H9 (cell line): ENCODE results near the gene KRT34. TPM values are rescaled to one million over a fixed set of nuclear protein-coding genes. Genes with fewer than 3 reads are reported as not detected.

ENCODE experiments used
- DNase-seq: peaks from one replicate; pipeline ENCODE4 v3.0.0-alpha.2; 2017
- H2AFZ ChIP-seq: one replicate; pipeline ENCODE4 v1.6.1; 2013; ENCODE audit warnings: mild to moderate bottlenecking, low read length, control low read depth, moderate library complexity
- H2AK5ac ChIP-seq: 2 replicates; pipeline ENCODE4 v1.6.1; 2013; ENCODE audit warnings: low read length, control low read depth, mixed read lengths; ENCODE audit not compliant: insufficient read length
- H2BK120ac ChIP-seq: one replicate; pipeline ENCODE4 v1.6.1; 2013; ENCODE audit warnings: low read depth, mild to moderate bottlenecking, low read length, control low read depth, inconsistent platforms; ENCODE audit not compliant: poor library complexity, severe bottlenecking
- H2BK12ac ChIP-seq: 2 replicates; pipeline ENCODE4 v1.6.1; 2013; ENCODE audit warnings: low read length, control low read depth, mixed read lengths, low read depth; ENCODE audit not compliant: insufficient read length
- H2BK15ac ChIP-seq: 2 replicates; pipeline ENCODE4 v1.6.1; 2013; ENCODE audit warnings: low read depth, low read length, control low read depth
- H2BK20ac ChIP-seq: one replicate; pipeline ENCODE4 v1.6.1; 2013; ENCODE audit warnings: low read depth, mild to moderate bottlenecking, low read length, control low read depth, inconsistent platforms; ENCODE audit not compliant: poor library complexity, severe bottlenecking
- H2BK5ac ChIP-seq: 2 replicates; pipeline ENCODE4 v1.6.1; 2013; ENCODE audit warnings: low read length, control low read depth, mixed read lengths; ENCODE audit not compliant: insufficient read length
- H3K14ac ChIP-seq: 2 replicates; pipeline ENCODE4 v1.6.1; 2013; ENCODE audit warnings: low read length, control low read depth; ENCODE audit not compliant: insufficient read depth
- H3K18ac ChIP-seq: 2 replicates; pipeline ENCODE4 v1.6.1; 2013; ENCODE audit warnings: low read depth, mild to moderate bottlenecking, mixed read lengths, low read length, control low read depth; ENCODE audit not compliant: insufficient read length
- H3K23ac ChIP-seq: 2 replicates; pipeline ENCODE4 v1.6.1; 2013; ENCODE audit warnings: low read length, control low read depth, mixed read lengths, low read depth; ENCODE audit not compliant: insufficient read length
- H3K23me2 ChIP-seq: 2 replicates; pipeline ENCODE4 v1.6.1; 2013; ENCODE audit warnings: low read depth, mild to moderate bottlenecking, mixed read lengths, low read length, control low read depth; ENCODE audit not compliant: insufficient read length, poor library complexity, severe bottlenecking
- H3K27ac ChIP-seq: 2 replicates; pipeline ENCODE4 v1.5.1; 2013; ENCODE audit warnings: low read length, control low read depth, mixed read lengths, low read depth; ENCODE audit not compliant: insufficient read length
- H3K27me3 ChIP-seq: 2 replicates; pipeline ENCODE4 v1.6.1; 2013; ENCODE audit warnings: low read length, control low read depth, inconsistent platforms; ENCODE audit not compliant: insufficient read depth
- H3K4ac ChIP-seq: 2 replicates; pipeline ENCODE4 v1.6.1; 2013; ENCODE audit warnings: low read depth, mild to moderate bottlenecking, control low read depth, inconsistent platforms, low read length, moderate library complexity
- H3K4me1 ChIP-seq: 2 replicates; pipeline ENCODE4 v1.6.1; 2013; ENCODE audit warnings: low read length, control low read depth, inconsistent platforms; ENCODE audit not compliant: insufficient read depth
- H3K4me2 ChIP-seq: 2 replicates; pipeline ENCODE4 v1.6.1; 2013; ENCODE audit warnings: low read length, control low read depth, mixed read lengths; ENCODE audit not compliant: insufficient read length, insufficient read depth
- H3K56ac ChIP-seq: 2 replicates; pipeline ENCODE4 v1.6.1; 2013; ENCODE audit warnings: low read depth, mild to moderate bottlenecking, mixed read lengths, low read length, control low read depth; ENCODE audit not compliant: insufficient read length
- H3K79me1 ChIP-seq: 2 replicates; pipeline ENCODE4 v1.6.1; 2013; ENCODE audit warnings: low read depth, mild to moderate bottlenecking, moderate library complexity, low read length, control low read depth, inconsistent platforms; ENCODE audit not compliant: insufficient read depth, poor library complexity, severe bottlenecking
- H3K79me2 ChIP-seq: 2 replicates; pipeline ENCODE4 v1.6.1; 2013; ENCODE audit warnings: low read length, control low read depth, inconsistent platforms; ENCODE audit not compliant: insufficient read depth
- H3K9ac ChIP-seq: 2 replicates; pipeline ENCODE4 v1.6.1; 2013; ENCODE audit warnings: low read length, control low read depth, mixed read lengths; ENCODE audit not compliant: insufficient read length; ENCODE audit errors: extremely low read depth
- H3K9me3 ChIP-seq: one replicate; pipeline ENCODE4 v1.6.1; 2013; ENCODE audit warnings: low read depth, low read length, inconsistent platforms; ENCODE audit not compliant: control insufficient read depth
- H3T11ph ChIP-seq: one replicate; pipeline ENCODE4 v1.6.1; 2013; ENCODE audit warnings: mild to moderate bottlenecking, low read length, control low read depth, inconsistent platforms
- H4K20me1 ChIP-seq: one replicate; pipeline ENCODE4 v1.6.1; 2013; ENCODE audit not compliant: control insufficient read depth, insufficient read length, insufficient read depth
- H4K5ac ChIP-seq: 2 replicates; pipeline ENCODE4 v1.6.1; 2013; ENCODE audit warnings: low read depth, mild to moderate bottlenecking, mixed read lengths, low read length, control low read depth; ENCODE audit not compliant: insufficient read length
- H4K8ac ChIP-seq: replicated peaks from 2 replicates; pipeline ENCODE4 v1.6.1; 2013; ENCODE audit warnings: low read length, control low read depth, mixed read lengths, low read depth; ENCODE audit not compliant: insufficient read length
- H4K91ac ChIP-seq: 2 replicates; pipeline ENCODE4 v1.6.1; 2013; ENCODE audit warnings: low read depth, mild to moderate bottlenecking, moderate library complexity, mixed read lengths, low read length, control low read depth; ENCODE audit not compliant: insufficient read length
- H3K27ac Mint-ChIP-seq, 3 experiments: 2 replicates in 2 of 3; 3 replicates in 1 of 3; pipeline ENCODE4 v1.8.0; 2020 to 2021; ENCODE audit warnings: mixed read lengths in 3 of 3, mild to moderate bottlenecking in 1 of 3, moderate library complexity in 1 of 3
- H3K27me3 Mint-ChIP-seq: 2 replicates; pipeline ENCODE4 v1.8.0; 2021; ENCODE audit warnings: low read depth, mild to moderate bottlenecking, moderate library complexity, mixed read lengths
- H3K36me3 Mint-ChIP-seq, 3 experiments: 2 replicates in 2 of 3; 3 replicates in 1 of 3; pipeline ENCODE4 v1.8.0; 2020 to 2021; ENCODE audit warnings: low read depth in 3 of 3, mixed read lengths in 3 of 3; ENCODE audit not compliant: insufficient read depth in 1 of 3
- H3K4me1 Mint-ChIP-seq, 2 experiments: 2 replicates each; pipeline ENCODE4 v1.8.0; 2020; ENCODE audit warnings: mixed read lengths in 2 of 2
- H3K4me3 Mint-ChIP-seq, 2 experiments: 2 replicates in 1 of 2; 3 replicates in 1 of 2; pipeline ENCODE4 v1.8.0; 2020 to 2021; ENCODE audit warnings: mild to moderate bottlenecking in 2 of 2, mixed read lengths in 2 of 2, moderate library complexity in 1 of 2
- H3K9me3 Mint-ChIP-seq, 2 experiments: 2 replicates in 1 of 2; 3 replicates in 1 of 2; pipeline ENCODE4 v1.8.0; 2020; ENCODE audit warnings: mild to moderate bottlenecking in 2 of 2, mixed read lengths in 2 of 2, moderate library complexity in 1 of 2
- WGBS: extraction: QIAGEN DNeasy Blood & Tissue Kit; methylation state at CpG from one replicate; pipeline ENCODE4 v1.1.7; 2013; ENCODE audit warnings: missing lambda C conversion rate, low lambda C conversion rate, mixed read lengths; ENCODE audit not compliant: insufficient read length; ENCODE audit errors: extremely low coverage; 5-methylcytosine and 5-hydroxymethylcytosine counted together
- total RNA-seq: library from RNA; stranded (reverse); gene quantifications from 2 replicates; pipeline ENCODE4 v1.2.1, GENCODE V29; 2021
- TF ChIP-seq, protein P1 (sequence below): fragments of 200-600 bp; sonication (generic); conservative IDR thresholded peaks from 3 replicates; pipeline ENCODE4 v1.8.0; 2021; ENCODE audit warnings: antibody characterized with exemption, mild to moderate bottlenecking

KRT34 gene
- total RNA-seq, 1 experiment from 2014 or later, result not detected

DNA sequence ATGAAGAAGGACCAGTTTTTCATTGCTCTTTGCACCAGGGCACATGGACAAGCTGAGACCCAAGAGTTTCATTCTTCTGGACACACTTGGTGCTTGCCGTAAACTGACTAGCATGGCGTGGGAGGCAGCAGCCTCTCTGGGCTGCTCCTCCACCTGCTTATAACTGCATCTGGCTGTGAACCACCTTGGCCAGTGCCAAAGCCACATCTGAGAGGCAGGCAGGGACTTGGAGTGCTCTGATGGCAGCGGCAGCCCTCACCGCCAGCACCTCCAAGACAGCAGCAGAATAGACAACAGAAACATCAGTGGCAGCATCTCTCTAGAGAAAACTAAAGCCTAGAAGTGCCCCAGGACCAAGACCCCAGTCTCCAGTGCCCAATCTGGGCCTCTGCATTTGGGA lies 37.6 kb upstream of the KRT34 start:
- Histone ChIP-seq H3K79me1 (no peaks in the 10 kb centered on the region), H3K27ac (no peak overlapping the region), H2BK20ac (no peak overlapping the region), H2BK12ac (no peak overlapping the region), H4K20me1 (no peaks in the 10 kb centered on the region), H3K18ac (no peak overlapping the region), H3K4me2 (no peak overlapping the region), H2AK5ac (no peak overlapping the region), H3K9me3 (no peaks in the 10 kb centered on the region), H3K56ac (no peak overlapping the region), H3K9ac (no peak overlapping the region), H3K14ac (no peak overlapping the region; the same call in 1 of the 2 replicates), H2BK120ac (no peak overlapping the region), H3K23me2 (no peaks in the 10 kb centered on the region), H3K27me3 (no peaks in the 10 kb centered on the region), H3K23ac (no peak overlapping the region), H3K4ac (no peak overlapping the region), H2BK5ac (no peak overlapping the region), H3K79me2 (no peaks in the 10 kb centered on the region), H2AFZ (no peak overlapping the region), H4K5ac (no peak overlapping the region), H3K4me1 (no peaks in the 10 kb centered on the region), H3T11ph (no peak overlapping the region), H4K8ac (no peak overlapping the region), H4K91ac (no peak overlapping the region), H2BK15ac (no peak overlapping the region)
- Mint-ChIP-seq H3K4me3 (no peak overlapping the region), H3K27me3 (peaks cover 11% of the 10 kb centered on the region), H3K9me3 (no peaks in the 10 kb centered on the region), H3K27ac (no peak overlapping the region), H3K36me3 (no peaks in the 10 kb centered on the region), H3K4me1 (peaks cover 8% of the 10 kb centered on the region in 2 experiments; a peak in 3 of 4 replicates)
- DNase-seq, result no peak
- WGBS, result no CpG with 5 or more reads among the region's 4 CpGs
- TF ChIP-seq, protein P1, sequence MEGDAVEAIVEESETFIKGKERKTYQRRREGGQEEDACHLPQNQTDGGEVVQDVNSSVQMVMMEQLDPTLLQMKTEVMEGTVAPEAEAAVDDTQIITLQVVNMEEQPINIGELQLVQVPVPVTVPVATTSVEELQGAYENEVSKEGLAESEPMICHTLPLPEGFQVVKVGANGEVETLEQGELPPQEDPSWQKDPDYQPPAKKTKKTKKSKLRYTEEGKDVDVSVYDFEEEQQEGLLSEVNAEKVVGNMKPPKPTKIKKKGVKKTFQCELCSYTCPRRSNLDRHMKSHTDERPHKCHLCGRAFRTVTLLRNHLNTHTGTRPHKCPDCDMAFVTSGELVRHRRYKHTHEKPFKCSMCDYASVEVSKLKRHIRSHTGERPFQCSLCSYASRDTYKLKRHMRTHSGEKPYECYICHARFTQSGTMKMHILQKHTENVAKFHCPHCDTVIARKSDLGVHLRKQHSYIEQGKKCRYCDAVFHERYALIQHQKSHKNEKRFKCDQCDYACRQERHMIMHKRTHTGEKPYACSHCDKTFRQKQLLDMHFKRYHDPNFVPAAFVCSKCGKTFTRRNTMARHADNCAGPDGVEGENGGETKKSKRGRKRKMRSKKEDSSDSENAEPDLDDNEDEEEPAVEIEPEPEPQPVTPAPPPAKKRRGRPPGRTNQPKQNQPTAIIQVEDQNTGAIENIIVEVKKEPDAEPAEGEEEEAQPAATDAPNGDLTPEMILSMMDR, result no peak
